H1 (cell line): Measurements from ENCODE around the gene CSF2RB. TPM values are rescaled to one million over a fixed set of nuclear protein-coding genes. Genes with fewer than 3 reads are reported as not detected.

ENCODE experiments used
- CTCF ChIA-PET: fragments of 300-600 bp; sonication (Branson Sonifier 250); formaldehyde crosslinking; loops from one replicate; lab custom pipeline; 2021; ENCODE audit not compliant: partially characterized antibody; lab: Charles Lee
- POLR2A ChIA-PET: fragments of 300-600 bp; sonication (Branson Sonifier 250); formaldehyde crosslinking; loops from one replicate; lab custom pipeline; 2021; ENCODE audit warnings: inconsistent platforms; ENCODE audit not compliant: partially characterized antibody; lab: Charles Lee
- DNase-seq, 2 experiments: peaks; one replicate each; pipeline versions ENCODE4 v3.0.0 to v3.0.0-alpha.2; 2010 to 2022; ENCODE audit warnings: low spot score in 2 of 2, low read depth in 1 of 2, mixed read lengths in 1 of 2
- FAIRE-seq: peaks from 2 replicates; lab custom pipeline; 2011; peaks lifted over from hg19 to GRCh38; lab: Jason Lieb, UNC
- H2AFZ ChIP-seq: 2 replicates; pipeline ENCODE4 v1.8.1; 2012; ENCODE audit warnings: low read length, inconsistent platforms
- H2AK5ac ChIP-seq: 2 replicates; pipeline ENCODE4 v1.6.1; 2013; ENCODE audit warnings: low read depth, low read length
- H2BK120ac ChIP-seq: replicated peaks from 2 replicates; pipeline ENCODE3; 2013; ENCODE audit warnings: low read depth, low read length, inconsistent platforms
- H2BK12ac ChIP-seq: 2 replicates; pipeline ENCODE4 v1.6.1; 2013; ENCODE audit warnings: low read depth, low read length
- H2BK15ac ChIP-seq: 2 replicates; pipeline ENCODE4 v1.6.1; 2013; ENCODE audit warnings: low read length
- H2BK20ac ChIP-seq: 2 replicates; pipeline ENCODE4 v1.6.1; 2013; ENCODE audit warnings: low read length
- H2BK5ac ChIP-seq: 2 replicates; pipeline ENCODE4 v1.6.1; 2013; ENCODE audit warnings: low read depth, low read length
- H3K14ac ChIP-seq: 2 replicates; pipeline ENCODE4 v1.6.1; 2013; ENCODE audit warnings: inconsistent platforms; ENCODE audit not compliant: insufficient read length
- H3K18ac ChIP-seq: 2 replicates; pipeline ENCODE4 v1.6.1; 2013; ENCODE audit warnings: low read length; ENCODE audit errors: extremely low read depth
- H3K23ac ChIP-seq: 2 replicates; pipeline ENCODE4 v1.6.1; 2013; ENCODE audit warnings: inconsistent platforms; ENCODE audit not compliant: insufficient read length
- H3K23me2 ChIP-seq: 2 replicates; pipeline ENCODE4 v1.6.1; 2013; ENCODE audit warnings: low read depth, low read length
- H3K27ac ChIP-seq: 2 replicates; pipeline ENCODE4 v1.6.1; 2011; ENCODE audit warnings: low read depth, low read length, inconsistent platforms
- H3K27me3 ChIP-seq, 4 experiments: replicated peaks in 1 of 4; 1 replicate in 1 of 4; 2 replicates in 3 of 4; pipeline versions ENCODE4 v1.6.1 to v1.8.1; 2011 to 2013; ENCODE audit warnings: low read length in 3 of 4, mild to moderate bottlenecking in 3 of 4, inconsistent platforms in 2 of 4, mixed read lengths in 2 of 4, moderate library complexity in 1 of 4; ENCODE audit not compliant: control insufficient read depth in 3 of 4, insufficient read depth in 3 of 4; ENCODE audit errors: extremely low read depth in 1 of 4
- H3K36me3 ChIP-seq, 4 experiments: 2 replicates each; pipeline versions ENCODE4 v1.6.1 to v1.8.1; 2011 to 2013; ENCODE audit warnings: mild to moderate bottlenecking in 4 of 4, low read length in 3 of 4, moderate library complexity in 2 of 4, control low read depth in 1 of 4, inconsistent platforms in 1 of 4; ENCODE audit not compliant: insufficient read depth in 4 of 4, control insufficient read depth in 2 of 4
- H3K4ac ChIP-seq: replicated peaks from 2 replicates; pipeline ENCODE3; 2013; ENCODE audit warnings: low read length, low read depth, mixed read lengths, inconsistent platforms; ENCODE audit not compliant: insufficient read length
- H3K4me1 ChIP-seq, 4 experiments: replicated peaks in 1 of 4; 1 replicate in 1 of 4; 2 replicates in 3 of 4; pipeline versions ENCODE4 v1.6.1 to v1.8.1; 2011 to 2013; ENCODE audit warnings: low read length in 3 of 4, inconsistent platforms in 2 of 4, mixed read lengths in 1 of 4; ENCODE audit not compliant: insufficient read depth in 4 of 4, control insufficient read depth in 3 of 4
- H3K4me2 ChIP-seq, 2 experiments: 2 replicates each; pipeline versions ENCODE4 v1.6.1 to v1.8.1; 2011 to 2013; ENCODE audit warnings: low read depth in 2 of 2, low read length in 2 of 2, control low read depth in 1 of 2, inconsistent platforms in 1 of 2, mild to moderate bottlenecking in 1 of 2; ENCODE audit not compliant: insufficient read depth in 1 of 2
- H3K4me3 ChIP-seq, 4 experiments: fragments of 200-600, 300-600 bp in 1 of 4; sonication (generic), shearing (Covaris generic), sonication (Bioruptor Twin) in 1 of 4; 2 replicates each; pipeline versions ENCODE4 v1.5.1 to v1.8.1; 2011 to 2016; ENCODE audit warnings: low read length in 4 of 4, low read depth in 3 of 4, control low read depth in 2 of 4, inconsistent platforms in 2 of 4, mild to moderate bottlenecking in 2 of 4, mixed read lengths in 1 of 4, moderate library complexity in 1 of 4; ENCODE audit not compliant: insufficient read depth in 2 of 4; ENCODE audit errors: extremely low read depth in 1 of 4
- H3K56ac ChIP-seq: replicated peaks from 2 replicates; pipeline ENCODE3; 2013; ENCODE audit warnings: low read depth, mild to moderate bottlenecking, mixed read lengths, low read length, inconsistent platforms; ENCODE audit not compliant: insufficient read length
- H3K79me1 ChIP-seq: 2 replicates; pipeline ENCODE4 v1.6.1; 2013; ENCODE audit warnings: low read depth, low read length, control low read depth
- H3K79me2 ChIP-seq, 2 experiments: 2 replicates each; pipeline versions ENCODE4 v1.6.1 to v1.8.1; 2012 to 2013; ENCODE audit warnings: low read length in 2 of 2, mild to moderate bottlenecking in 2 of 2, inconsistent platforms in 1 of 2; ENCODE audit not compliant: insufficient read depth in 2 of 2, control insufficient read depth in 1 of 2
- H3K9ac ChIP-seq, 4 experiments: replicated peaks in 1 of 4; 1 replicate in 1 of 4; 2 replicates in 3 of 4; pipeline versions ENCODE4 v1.6.1 to v1.8.1; 2011 to 2013; ENCODE audit warnings: low read depth in 3 of 4, low read length in 3 of 4, control low read depth in 2 of 4, mild to moderate bottlenecking in 2 of 4, moderate library complexity in 2 of 4, inconsistent platforms in 1 of 4; ENCODE audit errors: extremely low read depth in 1 of 4
- H3K9me3 ChIP-seq, 2 experiments: 2 replicates each; pipeline versions ENCODE4 v1.6.1 to v1.8.1; 2012 to 2013; ENCODE audit warnings: mild to moderate bottlenecking in 2 of 2, moderate library complexity in 2 of 2, control low read depth in 1 of 2, inconsistent platforms in 1 of 2, low read depth in 1 of 2, low read length in 1 of 2, mixed read lengths in 1 of 2; ENCODE audit not compliant: insufficient read depth in 2 of 2
- H4K20me1 ChIP-seq, 2 experiments: replicated peaks in 1 of 2; 2 replicates each; pipeline versions ENCODE3 to v1.8.1; 2011 to 2013; ENCODE audit warnings: inconsistent platforms in 2 of 2, low read length in 2 of 2, mild to moderate bottlenecking in 1 of 2; ENCODE audit not compliant: insufficient read depth in 2 of 2, control insufficient read depth in 1 of 2
- H4K5ac ChIP-seq: 2 replicates; pipeline ENCODE4 v1.6.1; 2013; ENCODE audit warnings: low read length, low read depth, mixed read lengths, inconsistent platforms; ENCODE audit not compliant: insufficient read length
- H4K8ac ChIP-seq: 2 replicates; pipeline ENCODE4 v1.8.0; 2013; ENCODE audit warnings: mild to moderate bottlenecking, moderate library complexity, low read length, inconsistent platforms; ENCODE audit not compliant: insufficient read depth; ENCODE audit errors: extremely low read depth
- H4K91ac ChIP-seq: replicated peaks from 2 replicates; pipeline ENCODE3; 2013; ENCODE audit warnings: low read length, mixed read lengths, inconsistent platforms; ENCODE audit not compliant: insufficient read length
- BRCA1 ChIP-seq: IDR thresholded peaks from 2 replicates; pipeline ENCODE4 v1.6.1; 2012; ENCODE audit warnings: low read depth, low read length, improper control_type of control experiment
- WGBS, 2 experiments: shearing (Covaris generic) in 1 of 2; methylation state at CpG; one replicate each; pipeline versions ENCODE4 v1.1.6 to v1.1.7; 2013 to 2015; ENCODE audit warnings: low lambda C conversion rate in 2 of 2, mixed read lengths in 2 of 2, inconsistent platforms in 1 of 2, low coverage in 1 of 2, missing lambda C conversion rate in 1 of 2; ENCODE audit not compliant: insufficient replicate concordance in 2 of 2, insufficient coverage in 1 of 2, insufficient read length in 1 of 2; ENCODE audit errors: extremely low coverage in 1 of 2, missing lambda C conversion rate in 1 of 2; 5-methylcytosine and 5-hydroxymethylcytosine counted together
- polyA plus RNA-seq, 7 experiments: library from polyadenylated mRNA; depleted of rRNA in 3 of 7; stranded (reverse) in 5 of 7; unstranded in 2 of 7; fragments of >200 nt in 5 of 7; fragments of 200-250 nt in 2 of 7; gene quantifications; 1 replicate in 5 of 7; 2 replicates in 1 of 7; 4 replicates in 1 of 7; pipeline versions ENCODE4 v1.2.1 to v1.2.3, GENCODE V29; 2011 to 2013; ENCODE audit warnings: missing spikeins in 2 of 7, mixed read lengths in 2 of 7
- total RNA-seq: library from RNA; stranded (reverse); fragmentation: NEBNext Ultra II Directional; extraction: Animal tissue kit (Norgen Biotek cat#: 25700); gene quantifications from 2 replicates; pipeline ENCODE4 v1.2.1, GENCODE V29; 2021

Gene CSF2RB
- total and polyA plus RNA-seq, 2 of the 8 experiments (the other 6 are each of a cell fraction or from before 2014, with no cell fraction given): not detected

- Histone ChIP-seq H2AK5ac (no peak overlapping the region), H3K56ac (no peak overlapping the region), H3K4me1 (0 out of 7 replicates have a peak, but pooled peaks cover 0 to 2% (median 0%) of the 10 kb centered on the region in 4 experiments), H3K23ac (no peak overlapping the region), H3K4ac (no peak overlapping the region), H3K27ac (no peak overlapping the region), H2BK15ac (no peak overlapping the region), H4K91ac (no peak overlapping the region), H4K20me1 (no peaks in the 10 kb centered on the region), H3K79me2 (no peaks in the 10 kb centered on the region), H3K4me3 (no peak overlapping the region), H4K8ac (no peak overlapping the region), H2BK120ac (no peak overlapping the region), H3K36me3 (no peaks in the 10 kb centered on the region; a peak in 1 of 8 replicates), H2BK12ac (no peak overlapping the region), H2BK5ac (no peak overlapping the region), H3K9ac (no peak overlapping the region), H2BK20ac (no peak overlapping the region), H3K18ac (no peak overlapping the region), H3K23me2 (no peaks in the 10 kb centered on the region; the same call in 1 of the 2 replicates), H4K5ac (no peak overlapping the region), H3K14ac (no peak overlapping the region), H3K79me1 (no peaks in the 10 kb centered on the region), H3K9me3 (peaks cover 9 to 13% of the 10 kb centered on the region in 2 experiments; a peak in 3 of 4 replicates), H2AFZ (no peak overlapping the region), H3K27me3 (no peaks in the 10 kb centered on the region), H3K4me2 (no peak overlapping the region)
- DNase-seq (no peak), FAIRE-seq (no peak)
- TF ChIP-seq BRCA1: no peak
- POLR2A ChIA-PET: interaction anchor here (1.1 kb wide), 1 partner anchor 72 kb away, joined by 3 read pairs; no protein-coding TSS in a partner anchor
- WGBS, 2 experiments: 52% methylated on average over 2 of the region's 2 CpGs; no CpG with 5 or more reads in 1 of the 2 experiments
- CTCF ChIA-PET: interaction anchor here (0.8 to 1.8 kb wide), 5 partner anchors 12 to 85 kb away, joined by 3 to 5 read pairs (median 4); no protein-coding TSS in a partner anchor
Measured at GRCh38 chr22:36892292-36892691, 21.1 kb upstream of the CSF2RB start.
